Mucosa of descending colon (tissue), 3 donors: ENCODE data around the gene IL2RA. TPM values are rescaled to one million over a fixed set of nuclear protein-coding genes. Genes with fewer than 3 reads are reported as not detected.

ENCODE experiments used
- ATAC-seq: fragments of 200-7000 bp; cut with Tn5 transposase; one replicate; pipeline ENCODE4 v1.9.1; 2020; ENCODE audit warnings: mild to moderate bottlenecking, moderate library complexity
- DNase-seq, 3 donors: peaks; one replicate each; pipeline ENCODE4 v3.0.0-alpha.2; 2020
- H3K36me3 ChIP-seq: fragments of 200-600 bp; one replicate; pipeline ENCODE4 v1.8.0; 2021; ENCODE audit warnings: low read depth, mild to moderate bottlenecking
- H3K4me1 ChIP-seq: fragments of 200-600 bp; one replicate; pipeline ENCODE4 v1.8.0; 2021; ENCODE audit warnings: low read depth, mild to moderate bottlenecking
- H3K4me3 ChIP-seq: fragments of 200-600 bp; one replicate; pipeline ENCODE4 v1.8.0; 2021; ENCODE audit warnings: mild to moderate bottlenecking
- H3K9me3 ChIP-seq: fragments of 200-600 bp; one replicate; pipeline ENCODE4 v1.8.0; 2021; ENCODE audit warnings: mild to moderate bottlenecking
- intact Hi-C, 2 donors: fragments of 100-400 bp; cut with DNase I in 1 of 2; cut with micrococcal nuclease in 1 of 2; formaldehyde crosslinking; loops; one replicate each; pipeline versions ENCODE4 v1.11.0 to v1.11.1; 2022; cut with DNase I, micrococcal nuclease
- total RNA-seq, 3 donors: library from RNA; stranded (reverse); fragmentation: NEBNext Ultra II Directional in 2 of 3; extraction: Animal tissue kit (Norgen Biotek cat#: 25700) in 2 of 3; gene quantifications; one replicate each; pipeline versions ENCODE4 v1.2.1 to v1.2.4, GENCODE V29; 2021 to 2023
- TF ChIP-seq, protein P1 (sequence below): fragments of 200-600 bp; IDR thresholded peaks from one replicate; pipeline ENCODE4 v1.8.0; 2022; ENCODE audit warnings: antibody characterized with exemption, mild to moderate bottlenecking
- donor health status: DM: no; HTN: no; CAD: no; lungs with moderate emphysema.
- donor health status: DM: no; HTN: no; CAD: no.
- donor health status: DM: no; HTN: yes; CAD: no.

Gene IL2RA
- total RNA-seq, 3 donors from 2014 or later, result 1.2 to 3.7 (median 2.1) TPM

DNA sequence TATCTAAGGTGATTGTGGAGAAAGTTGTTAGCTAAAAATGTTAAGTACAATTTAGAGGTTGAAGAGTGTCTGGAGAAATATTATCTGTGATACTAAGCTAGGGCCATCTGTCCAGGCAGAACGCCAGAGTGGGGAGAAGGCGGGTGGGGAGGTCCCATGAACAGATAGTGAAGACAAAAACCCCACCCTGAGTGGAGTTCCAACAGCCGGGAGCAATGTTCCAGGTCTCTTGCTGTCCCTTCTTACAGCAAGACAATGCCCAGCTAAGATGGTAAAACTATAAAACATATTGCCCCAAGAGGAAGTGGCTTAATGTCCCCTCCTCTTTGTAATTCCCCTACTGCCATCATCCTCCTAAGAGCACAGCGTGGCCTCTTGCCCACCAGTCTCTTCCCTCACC, 74.4 kb downstream of the IL2RA start:
- intact Hi-C loops, result no loop called here
- no peak overlapping the region for H3K4me3 ChIP-seq
- TF ChIP-seq, protein P1, sequence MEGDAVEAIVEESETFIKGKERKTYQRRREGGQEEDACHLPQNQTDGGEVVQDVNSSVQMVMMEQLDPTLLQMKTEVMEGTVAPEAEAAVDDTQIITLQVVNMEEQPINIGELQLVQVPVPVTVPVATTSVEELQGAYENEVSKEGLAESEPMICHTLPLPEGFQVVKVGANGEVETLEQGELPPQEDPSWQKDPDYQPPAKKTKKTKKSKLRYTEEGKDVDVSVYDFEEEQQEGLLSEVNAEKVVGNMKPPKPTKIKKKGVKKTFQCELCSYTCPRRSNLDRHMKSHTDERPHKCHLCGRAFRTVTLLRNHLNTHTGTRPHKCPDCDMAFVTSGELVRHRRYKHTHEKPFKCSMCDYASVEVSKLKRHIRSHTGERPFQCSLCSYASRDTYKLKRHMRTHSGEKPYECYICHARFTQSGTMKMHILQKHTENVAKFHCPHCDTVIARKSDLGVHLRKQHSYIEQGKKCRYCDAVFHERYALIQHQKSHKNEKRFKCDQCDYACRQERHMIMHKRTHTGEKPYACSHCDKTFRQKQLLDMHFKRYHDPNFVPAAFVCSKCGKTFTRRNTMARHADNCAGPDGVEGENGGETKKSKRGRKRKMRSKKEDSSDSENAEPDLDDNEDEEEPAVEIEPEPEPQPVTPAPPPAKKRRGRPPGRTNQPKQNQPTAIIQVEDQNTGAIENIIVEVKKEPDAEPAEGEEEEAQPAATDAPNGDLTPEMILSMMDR, result no peak
- H3K36me3 ChIP-seq, result no peaks in the 10 kb centered on the region
- H3K9me3 ChIP-seq, result peaks cover 4% of the 10 kb centered on the region
- H3K4me1 ChIP-seq, result no peaks in the 10 kb centered on the region
- peak in 1 of 3 donors; percentile 50 for DNase-seq
- peak; percentile 80 for ATAC-seq

DNA sequence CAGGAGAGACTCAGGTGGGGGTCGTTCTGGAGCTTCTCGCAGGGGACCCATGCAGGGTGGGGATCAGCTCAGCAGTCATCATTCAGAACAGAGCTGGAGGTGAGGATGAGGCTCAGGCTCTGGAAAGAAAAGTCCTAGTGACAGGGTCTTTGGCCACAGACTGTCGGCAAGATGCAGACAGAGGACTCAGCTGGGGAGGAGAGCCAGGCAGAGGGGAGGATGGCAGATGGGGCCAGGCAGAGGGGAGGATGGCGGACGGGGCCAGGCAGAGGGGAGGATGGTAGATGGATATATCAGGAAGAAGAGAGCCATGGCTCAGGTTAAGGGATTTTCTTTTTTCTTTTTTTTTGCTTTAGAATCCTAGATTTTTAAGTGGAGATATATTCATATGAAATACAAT, 77.1 kb downstream of the IL2RA start:
- H3K36me3 ChIP-seq, result no peaks in the 10 kb centered on the region
- intact Hi-C loops, result no loop called here
- TF ChIP-seq, protein P1, result no peak
- no peaks in the 10 kb centered on the region for H3K4me1 ChIP-seq
- no peak overlapping the region for H3K4me3 ChIP-seq
- H3K9me3 ChIP-seq, result no peaks in the 10 kb centered on the region
- ATAC-seq, result no peak
- no peak for DNase-seq

DNA sequence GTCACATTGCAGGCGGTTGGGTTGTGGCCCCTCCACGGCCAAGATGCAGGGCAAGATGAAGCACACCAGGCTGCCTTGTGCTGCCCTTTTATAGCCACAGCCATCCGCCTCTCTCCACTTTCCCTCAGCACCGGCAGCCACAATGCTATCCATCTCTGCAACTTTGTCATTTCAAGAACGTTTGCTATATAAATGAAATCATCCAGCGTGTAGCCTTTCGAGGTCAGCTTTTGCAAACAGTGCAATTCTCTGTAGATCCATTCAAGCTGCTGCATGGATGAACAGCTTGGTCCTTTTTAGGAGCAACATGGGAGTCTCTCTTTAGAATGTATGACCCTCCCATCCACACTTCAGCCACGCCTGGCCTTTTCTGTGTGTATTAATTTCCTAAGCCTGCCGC, 78.4 kb downstream of the IL2RA start:
- intact Hi-C loops, result no loop called here
- H3K4me1 ChIP-seq, result no peaks in the 10 kb centered on the region
- TF ChIP-seq, protein P1, result no peak
- no peaks in the 10 kb centered on the region for H3K9me3 ChIP-seq
- ATAC-seq, result peak; percentile 13
- no peak for DNase-seq
- no peaks in the 10 kb centered on the region for H3K36me3 ChIP-seq
- H3K4me3 ChIP-seq, result no peak overlapping the region

DNA sequence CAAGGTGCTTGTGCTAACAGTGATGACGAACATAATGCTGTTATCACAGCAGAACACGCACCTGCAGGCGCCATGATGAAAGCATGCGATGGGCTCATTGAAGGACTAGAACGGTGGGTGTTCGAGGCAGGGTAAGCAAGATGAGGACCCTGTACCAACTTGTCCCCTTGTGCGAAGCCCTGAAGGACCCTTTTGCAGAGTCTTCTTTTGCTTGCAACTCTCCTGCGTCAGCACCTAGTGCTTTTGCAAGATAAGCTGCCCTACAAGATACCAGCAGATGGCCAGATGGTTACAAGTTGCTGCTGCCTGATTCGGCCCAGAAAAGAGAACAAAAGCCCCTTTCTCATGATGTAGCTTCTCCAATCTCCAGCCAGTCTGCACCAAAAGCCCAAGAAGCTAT, 80.6 kb downstream of the IL2RA start:
- Histone ChIP-seq H3K9me3 (no peaks in the 10 kb centered on the region), H3K4me3 (no peak overlapping the region), H3K36me3 (no peaks in the 10 kb centered on the region), H3K4me1 (no peaks in the 10 kb centered on the region)
- no peak for ATAC-seq
- DNase-seq, result no peak
- intact Hi-C loops, result no loop called here
- TF ChIP-seq, protein P1, result no peak

DNA sequence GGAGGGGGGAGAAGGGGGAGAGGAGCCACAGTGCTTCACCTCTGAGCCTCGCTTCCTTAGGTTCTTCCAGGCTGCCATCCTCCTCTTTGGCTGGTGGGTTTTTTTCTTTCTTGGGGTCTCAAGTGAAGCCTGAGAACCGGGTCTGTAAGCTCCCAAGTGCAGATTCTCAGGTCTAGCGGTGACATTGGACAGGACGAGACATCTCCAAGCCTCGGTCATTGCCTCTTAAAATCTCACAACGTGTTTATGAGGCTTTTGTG, 84.0 kb downstream of the IL2RA start:
- intact Hi-C loops, result no loop called here
- no peak for ATAC-seq
- peaks cover 22% of the 10 kb centered on the region for H3K4me1 ChIP-seq
- no peak for DNase-seq
- peak overlapping the region; percentile 87 for H3K4me3 ChIP-seq
- H3K36me3 ChIP-seq, result no peaks in the 10 kb centered on the region
- TF ChIP-seq, protein P1, result no peak
- H3K9me3 ChIP-seq, result no peaks in the 10 kb centered on the region

DNA sequence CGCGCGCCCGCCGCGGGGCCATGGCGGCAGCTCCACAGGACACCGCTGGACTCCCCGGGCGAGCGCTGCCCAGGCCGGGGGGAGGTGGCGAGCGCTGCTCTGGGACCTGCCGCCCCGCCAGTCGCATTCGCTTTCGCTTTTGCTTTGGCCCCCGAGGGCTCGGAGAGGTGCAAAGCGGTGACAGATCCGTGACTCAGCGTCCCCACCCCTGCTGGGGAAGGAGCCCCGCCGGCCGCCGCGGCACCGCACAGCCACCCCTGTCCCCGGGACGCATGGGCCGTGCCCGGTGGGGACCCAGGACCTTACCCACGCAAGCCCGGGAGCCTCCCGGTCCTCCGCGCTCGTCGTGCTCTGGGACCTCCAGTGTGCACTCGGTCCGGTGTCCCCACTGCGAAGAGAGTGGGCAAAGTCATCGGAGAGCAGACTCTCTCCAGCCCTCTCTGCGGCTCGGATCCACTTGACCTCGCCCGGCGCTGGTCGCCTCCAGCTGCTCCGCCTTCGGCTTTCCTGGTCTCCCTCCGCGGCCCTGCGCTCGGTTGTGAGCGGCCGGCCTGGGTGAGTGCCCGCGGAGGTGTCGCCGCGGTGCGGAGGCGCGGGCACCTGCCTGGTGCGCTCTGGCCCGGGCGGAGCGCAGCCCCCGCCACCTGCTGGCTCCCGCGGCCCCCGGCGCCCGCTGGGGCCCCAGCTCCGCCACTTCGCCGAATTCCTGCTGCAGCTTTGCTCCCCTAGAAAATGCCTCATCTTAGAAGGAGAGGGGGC, 84.5 kb downstream of the IL2RA start, which contains the start of gene IL15RA:
Gene IL15RA, minus strand, starts transcription at position 73 of the 759 bp plus-strand sequence. Its CDS starts 51 bp downstream, at position 22.
- intact Hi-C loops, result no loop called here
- no peaks in the 10 kb centered on the region for H3K9me3 ChIP-seq
- DNase-seq, result peak; percentile 87 to 94 (median 91)
- peak; percentile 87 for ATAC-seq
- TF ChIP-seq, protein P1, result no peak
- H3K36me3 ChIP-seq, result no peaks in the 10 kb centered on the region
- H3K4me1 ChIP-seq, result peaks cover 22% of the 10 kb centered on the region
- H3K4me3 ChIP-seq, result peak within 1 kb of the TSS; percentile 87
